Measurements from ENCODE around the gene DDIT3. TPM values are rescaled to one million over a fixed set of nuclear protein-coding genes. Genes with fewer than 3 reads are reported as not detected.
A peak's percentile ranks its signal among the peaks of the same experiment; 100 is the strongest.

Gene DDIT3
- total and polyA plus RNA-seq, 2 of the 4 experiments (the other 2 are of a cell fraction) = 19.4 to 54.4 TPM

DNA sequence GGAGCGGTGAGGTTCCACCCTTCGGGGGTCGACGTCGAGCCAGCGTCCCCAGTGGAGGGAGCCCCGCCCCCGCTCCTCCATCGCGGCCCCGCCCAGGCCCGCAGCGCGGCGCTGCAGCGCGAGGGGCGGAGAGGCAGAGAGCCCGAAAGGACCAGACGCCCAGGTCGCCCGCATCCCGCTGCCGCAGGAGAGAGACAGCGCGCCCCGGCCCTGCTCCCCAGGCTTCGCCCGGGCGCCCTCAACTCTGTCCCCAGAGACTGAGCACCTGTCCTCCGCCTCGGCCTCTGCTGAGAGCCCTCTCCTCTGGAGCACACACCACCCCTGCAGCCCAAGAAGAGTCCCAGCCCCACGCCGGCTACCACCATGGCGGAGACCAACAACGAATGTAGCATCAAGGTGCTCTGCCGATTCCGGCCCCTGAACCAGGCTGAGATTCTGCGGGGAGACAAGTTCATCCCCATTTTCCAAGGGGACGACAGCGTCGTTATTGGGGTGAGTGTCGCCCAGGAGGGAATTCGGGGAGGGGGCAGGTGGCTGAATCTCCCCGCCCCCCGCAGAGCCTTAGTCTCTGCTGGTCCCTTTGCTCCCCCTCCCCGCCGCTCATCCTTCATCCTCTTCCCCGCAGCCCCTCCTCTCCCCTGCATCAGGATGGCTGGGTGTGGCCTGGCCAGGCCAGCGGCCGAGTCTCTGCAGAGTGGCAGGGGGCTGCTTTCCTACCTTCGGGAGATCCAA lies 29.8 kb upstream of the DDIT3 start, which contains the start of gene KIF5A:
Gene KIF5A, plus strand, starts transcription at position 136 of the 732 bp plus-strand sequence. Its CDS starts 228 bp downstream, at position 364.
- Histone ChIP-seq H3K79me1 (ENCODE audit: low read depth in 1 of 2, low read length in 2 of 2) (peaks cover 7 to 22% of the 10 kb centered on the region in 2 experiments; a peak in 3 of 4 replicates), H3K4ac (ENCODE audit: low read depth, low read length) (no peak within 1 kb of the TSS), H3K23ac (ENCODE audit: low read depth, low read length) (no peak within 1 kb of the TSS), H2BK120ac (ENCODE audit: low read depth, low read length) (0 out of 2 replicates have a peak within 1 kb of the TSS, but pooled peaks have one; percentile 40), H3K9me1 (ENCODE audit: insufficient read depth, low read length) (peaks cover 16% of the 10 kb centered on the region), H3K4me1 (ENCODE audit: control insufficient read depth, insufficient read depth, low read length) (peaks cover 10% of the 10 kb centered on the region), H4K8ac (ENCODE audit: low read depth in 2 of 2, low read length in 2 of 2) (peak within 1 kb of the TSS in 1 of 2 experiments; percentile 56; a peak in 1 of 4 replicates), H3K27me3 (ENCODE audit: control insufficient read depth, insufficient read depth, low read length) (peaks cover 46% of the 10 kb centered on the region), H3K18ac (ENCODE audit: low read depth, low read length) (no peak within 1 kb of the TSS), H3K4me3 (ENCODE audit: insufficient read depth, low read depth, low read length) (peak within 1 kb of the TSS; percentile 51), H3K9me3 (ENCODE audit: control insufficient read depth, insufficient read depth, low read length) (no peaks in the 10 kb centered on the region), H2AFZ (replicated peaks; ENCODE audit: low read length, poor library complexity) (peak within 1 kb of the TSS; percentile 82), H2AK5ac (ENCODE audit: low read depth, low read length) (no peak within 1 kb of the TSS), H2BK15ac (ENCODE audit: low read depth, low read length) (no peak within 1 kb of the TSS), H3K36me3 (ENCODE audit: control insufficient read depth, insufficient read depth, low read length) (no peaks in the 10 kb centered on the region), H2AK9ac (replicated peaks; ENCODE audit: low read depth, low read length, poor library complexity) (no peak within 1 kb of the TSS), H4K20me1 (ENCODE audit: insufficient read depth, low read length) (peaks cover 10% of the 10 kb centered on the region), H3K56ac (ENCODE audit: extremely low read depth, insufficient read depth, low read length) (no peak within 1 kb of the TSS), H2BK20ac (ENCODE audit: low read depth, low read length) (no peak within 1 kb of the TSS), H2BK5ac (ENCODE audit: low read depth, low read length, poor library complexity, severe bottlenecking) (no peak within 1 kb of the TSS), H4K91ac (ENCODE audit: insufficient read depth, low read depth, low read length) (no peak within 1 kb of the TSS), H4K5ac (ENCODE audit: low read depth, low read length) (no peak within 1 kb of the TSS), H3K27ac (ENCODE audit: insufficient read depth, low read length) (no peak within 1 kb of the TSS), H3K14ac (replicated peaks; ENCODE audit: low read depth, low read length) (no peak within 1 kb of the TSS), H3K4me2 (ENCODE audit: low read depth, low read length) (peak within 1 kb of the TSS; percentile 76), H3K9ac (ENCODE audit: low read depth, low read length) (peak within 1 kb of the TSS; percentile 34; the same call in 1 of the 2 replicates)
- in situ Hi-C loops (cut with MboI; ENCODE audit: low sequenced_read_pairs) = no loop called here
- DNase-seq = no peak
- dilution Hi-C loops (cut with HindIII; ENCODE audit: low sequenced_read_pairs, unreplicated experiment) = loop anchor here (25.0 kb wide), 1 partner anchor 112 kb away; no protein-coding TSS in a partner anchor
- peak; percentile 25; the same call in 1 of the 2 replicates for ATAC-seq (ENCODE audit: low read depth)
- 0 out of 2 replicates have a peak, but pooled peaks have one; percentile 12 for TF ChIP-seq MAZ (IDR thresholded peaks at IDR 0.05; ENCODE audit: borderline replicate concordance, low read depth, low read length)
- TF ChIP-seq FOS (IDR thresholded peaks at IDR 0.05; ENCODE audit: low read depth, low read length) = no peak
- CTCF ChIA-PET = no interaction called here
- intact Hi-C loops (cut with micrococcal nuclease) = no loop called here
- POLR2A ChIA-PET (ENCODE audit: unreplicated experiment) = no interaction called here
- WGBS, 2 experiments (ENCODE audit: extremely low coverage in 2 of 2, insufficient read length in 1 of 2) = 14% methylated on average over 12 of the region's 52 CpGs; no CpG with 5 or more reads in 1 of the 2 experiments
- BruUV-seq (replicated peaks) = no TSS peak

Data from IMR-90 (cell line).